Measurements from ENCODE around the gene FAM3B.

The FAM3B gene

GRCh38 chr21:41399246-41399800 is 82.7 kb downstream of the FAM3B start:
- DNase-seq: no peak

GRCh38 chr21:41402231-41402630 is 85.6 kb downstream of the FAM3B start:
- DNase-seq: no peak

GRCh38 chr21:41402796-41403195 is 86.2 kb downstream of the FAM3B start:
- DNase-seq: no peak

GRCh38 chr21:41403331-41403730 is 86.7 kb downstream of the FAM3B start:
- DNase-seq: no peak

- DNase-seq: no peak
Observed at GRCh38 chr21:41403966-41404365, 87.4 kb downstream of the FAM3B start.

- no peak for DNase-seq
Observed at GRCh38 chr21:41405321-41405720, 88.7 kb downstream of the FAM3B start.

GRCh38 chr21:41406340-41406739 is 89.7 kb downstream of the FAM3B start:
- DNase-seq: no peak
